Liver (tissue), 9 donors: ENCODE data around the gene ZBTB12. TPM values are rescaled to one million over a fixed set of nuclear protein-coding genes. Genes with fewer than 3 reads are reported as not detected.

Source experiments
- DNase-seq: peaks from one replicate; pipeline ENCODE4 v3.0.0-alpha.2; 2017; ENCODE audit warnings: low spot score
- H3K27ac ChIP-seq, 2 donors: one replicate each; pipeline ENCODE4 v1.7.0; 2013; ENCODE audit warnings: inconsistent platforms in 2 of 2, low read length in 2 of 2, control low read depth in 1 of 2, low read depth in 1 of 2, mild to moderate bottlenecking in 1 of 2
- H3K27me3 ChIP-seq, 4 donors: one replicate each; pipeline versions ENCODE4 v1.6.1 to v1.7.0; 2013; ENCODE audit warnings: low read length in 3 of 4, inconsistent platforms in 1 of 4, mild to moderate bottlenecking in 1 of 4, moderate library complexity in 1 of 4; ENCODE audit not compliant: control insufficient read depth in 4 of 4, insufficient read depth in 4 of 4
- H3K36me3 ChIP-seq, 4 donors: one replicate each; pipeline versions ENCODE4 v1.6.1 to v1.7.0; 2013; ENCODE audit warnings: low read length in 3 of 4, mild to moderate bottlenecking in 3 of 4, low read depth in 1 of 4, moderate library complexity in 1 of 4; ENCODE audit not compliant: control insufficient read depth in 4 of 4, insufficient read depth in 3 of 4
- H3K4me1 ChIP-seq, 4 donors: one replicate each; pipeline versions ENCODE4 v1.6.1 to v1.7.0; 2013; ENCODE audit warnings: low read length in 3 of 4, mild to moderate bottlenecking in 3 of 4, moderate library complexity in 1 of 4; ENCODE audit not compliant: control insufficient read depth in 4 of 4, insufficient read depth in 4 of 4
- H3K4me3 ChIP-seq, 3 donors: one replicate each; pipeline versions ENCODE4 v1.6.1 to v1.7.0; 2013; ENCODE audit warnings: low read length in 3 of 3, control low read depth in 1 of 3, low read depth in 1 of 3, mild to moderate bottlenecking in 1 of 3
- H3K9ac ChIP-seq, 2 donors: one replicate each; pipeline ENCODE4 v1.7.0; 2013; ENCODE audit warnings: low read length in 2 of 2, mild to moderate bottlenecking in 2 of 2, moderate library complexity in 2 of 2, control low read depth in 1 of 2, low read depth in 1 of 2
- H3K9me3 ChIP-seq, 4 donors: one replicate each; pipeline versions ENCODE4 v1.6.1 to v1.7.0; 2013; ENCODE audit warnings: low read length in 3 of 4; ENCODE audit not compliant: control insufficient read depth in 4 of 4
- ATF3 ChIP-seq: IDR thresholded peaks from 2 replicates; pipeline ENCODE4 v1.6.1; 2016; ENCODE audit warnings: antibody characterized with exemption
- EGR1 ChIP-seq, 2 donors: IDR thresholded peaks; 2 replicates each; pipeline ENCODE4 v1.6.1; 2016 to 2018; ENCODE audit warnings: antibody characterized with exemption in 2 of 2, low read depth in 2 of 2
- FOXA1 ChIP-seq: IDR thresholded peaks from 2 replicates; pipeline ENCODE4 v1.6.1; 2016; ENCODE audit warnings: antibody characterized with exemption
- FOXA2 ChIP-seq: IDR thresholded peaks from 2 replicates; pipeline ENCODE4 v1.6.1; 2016; ENCODE audit warnings: antibody characterized with exemption
- GABPA ChIP-seq, 2 donors: IDR thresholded peaks in 1 of 2; conservative IDR thresholded peaks in 1 of 2; 2 replicates each; pipeline ENCODE4 v1.6.1; 2016; ENCODE audit warnings: antibody characterized with exemption in 2 of 2, mild to moderate bottlenecking in 1 of 2, moderate library complexity in 1 of 2
- HNF4A ChIP-seq, 2 donors: conservative IDR thresholded peaks; 2 replicates each; pipeline ENCODE4 v1.6.1; 2016; ENCODE audit warnings: antibody characterized with exemption in 2 of 2, mild to moderate bottlenecking in 2 of 2
- HNF4G ChIP-seq: IDR thresholded peaks from 2 replicates; pipeline ENCODE4 v1.6.1; 2016; ENCODE audit warnings: antibody characterized with exemption
- MAX ChIP-seq: IDR thresholded peaks from 2 replicates; pipeline ENCODE4 v1.6.1; 2016; ENCODE audit warnings: antibody characterized with exemption
- NR2F2 ChIP-seq: IDR thresholded peaks from 2 replicates; pipeline ENCODE4 v1.6.1; 2016; ENCODE audit warnings: antibody characterized with exemption
- RAD21 ChIP-seq, 2 donors: IDR thresholded peaks; 2 replicates each; pipeline ENCODE4 v1.6.1; 2016; ENCODE audit warnings: antibody characterized with exemption in 2 of 2, mild to moderate bottlenecking in 2 of 2
- REST ChIP-seq: IDR thresholded peaks from 2 replicates; pipeline ENCODE4 v1.6.1; 2016; ENCODE audit warnings: antibody characterized with exemption, mild to moderate bottlenecking
- RXRA ChIP-seq, 2 donors: IDR thresholded peaks; 2 replicates each; pipeline ENCODE4 v1.6.1; 2017 to 2018; ENCODE audit warnings: antibody characterized with exemption in 2 of 2, mild to moderate bottlenecking in 1 of 2
- SP1 ChIP-seq: IDR thresholded peaks from 2 replicates; pipeline ENCODE4 v1.6.1; 2018; ENCODE audit warnings: antibody characterized with exemption, mild to moderate bottlenecking
- TAF1 ChIP-seq: conservative IDR thresholded peaks from 2 replicates; pipeline ENCODE4 v1.6.1; 2016; ENCODE audit warnings: antibody characterized with exemption, mild to moderate bottlenecking
- YY1 ChIP-seq: IDR thresholded peaks from 2 replicates; pipeline ENCODE4 v1.6.1; 2016; ENCODE audit warnings: antibody characterized with exemption, mild to moderate bottlenecking
- ZBTB33 ChIP-seq: IDR thresholded peaks from 2 replicates; pipeline ENCODE4 v1.6.1; 2016; ENCODE audit warnings: antibody characterized with exemption
- WGBS: extraction: QIAGEN DNeasy Blood & Tissue Kit; methylation state at CpG from one replicate; pipeline ENCODE4 v1.1.7; 2013; 5-methylcytosine and 5-hydroxymethylcytosine counted together
- polyA plus RNA-seq, 2 donors: library from polyadenylated mRNA; stranded (reverse) in 1 of 2; unstranded in 1 of 2; fragments of 200-250 nt in 1 of 2; fragments of >200 nt in 1 of 2; fragmentation: Nextera tagmentation in 1 of 2; extraction: Ambion mirVana in 1 of 2; gene quantifications; one replicate each; pipeline versions ENCODE4 v1.2.1 to v1.2.3, GENCODE V29; 2013 to 2015
- total RNA-seq, 2 donors: library from RNA; depleted of rRNA; stranded (reverse); fragments of >200 nt; gene quantifications; one replicate each; pipeline ENCODE4 v1.2.3, GENCODE V29; 2014
- donor health status: healthy.
- donor health status: healthy.
- donor health status: healthy.
- donor health status: healthy.
- donor health status: healthy.

Gene ZBTB12
- total and polyA plus RNA-seq, 4 donors: 0.25 to 2.3 (median 0.83) TPM; not detected in 1

GRCh38 chr6:31884528-31885035 is 17.3 kb downstream of the ZBTB12 start:
- DNase-seq: no peak
- no peak overlapping the region for H3K4me3 ChIP-seq

More at GRCh38 chr6:31884528-31885035, 17.3 kb downstream of the ZBTB12 start:
- H3K36me3 ChIP-seq: peaks cover 21 to 84% (median 37%) of the 10 kb centered on the region in 4 donors
- WGBS: 98% methylated on average over 22 of the region's 22 CpGs
- H3K27ac ChIP-seq: no peak overlapping the region
- no peak for TF ChIP-seq REST
- no peak for TF ChIP-seq FOXA2
- no peak for TF ChIP-seq HNF4A (conservative IDR thresholded peaks at IDR 0.05)
- TF ChIP-seq HNF4G: no peak
- no peak for TF ChIP-seq ZBTB33
- no peak for TF ChIP-seq TAF1
- no peak for TF ChIP-seq MAX
- no peak for TF ChIP-seq SP1
- TF ChIP-seq RXRA (IDR thresholded peaks at IDR 0.05): no peak
- TF ChIP-seq FOXA1: no peak
- no peak for TF ChIP-seq NR2F2
- TF ChIP-seq EGR1 (IDR thresholded peaks at IDR 0.05; ENCODE audit: low read depth in 2 of 2): no peak
- TF ChIP-seq GABPA (IDR thresholded peaks at IDR 0.05 in 1 of 2, conservative IDR thresholded peaks at IDR 0.05 in 1 of 2): no peak
- no peak for TF ChIP-seq YY1
- no peak for TF ChIP-seq RAD21 (IDR thresholded peaks at IDR 0.05)
- no peak for TF ChIP-seq ATF3
- H3K4me1 ChIP-seq: no peaks in the 10 kb centered on the region
- H3K27me3 ChIP-seq: no peaks in the 10 kb centered on the region
- no peaks in the 10 kb centered on the region for H3K9me3 ChIP-seq
- H3K9ac ChIP-seq: no peak overlapping the region
